HL-60 (cell line): ENCODE data around the gene HCN2.

Experiments
- DNase-seq, 2 experiments: peaks; one replicate each; pipeline ENCODE4 v3.0.0-alpha.2; 2010 to 2020; ENCODE audit warnings: low read depth in 1 of 2, low spot score in 1 of 2
- H3K27ac ChIP-seq: fragments of 250-450 bp; sonication (Bioruptor Pico); replicated peaks from 2 replicates; pipeline ENCODE4 v1.5.1; 2020; ENCODE audit warnings: mild to moderate bottlenecking, moderate library complexity
- H3K27me3 ChIP-seq: fragments of 250-450 bp; sonication (Bioruptor Pico); 2 replicates; pipeline ENCODE4 v1.5.1; 2021; ENCODE audit warnings: mild to moderate bottlenecking, moderate library complexity; ENCODE audit not compliant: insufficient read depth, poor library complexity, severe bottlenecking
- H3K4me3 ChIP-seq: replicated peaks from 2 replicates; pipeline ENCODE4 v1.5.1; 2011; ENCODE audit warnings: mild to moderate bottlenecking, control low read depth, low read length; ENCODE audit not compliant: insufficient read depth
- GABPA ChIP-seq: IDR thresholded peaks from 2 replicates; pipeline ENCODE4 v1.6.1; 2012; ENCODE audit warnings: low read depth
- POLR2AphosphoS5 ChIP-seq: IDR thresholded peaks from 2 replicates; pipeline ENCODE4 v1.6.1; 2012; ENCODE audit warnings: low read depth
- SPI1 ChIP-seq: IDR thresholded peaks from 2 replicates; pipeline ENCODE4 v1.6.1; 2012; ENCODE audit warnings: low read depth, mild to moderate bottlenecking, borderline replicate concordance
- TF ChIP-seq, protein P1 (sequence below): IDR thresholded peaks from 2 replicates; pipeline ENCODE4 v1.6.1; 2012; ENCODE audit warnings: low read depth; ENCODE audit not compliant: insufficient replicate concordance
- TF ChIP-seq, protein P2 (sequence below): IDR thresholded peaks from one replicate; pipeline ENCODE4 v1.5.1; 2011; ENCODE audit warnings: low read length, control low read depth, inconsistent platforms; ENCODE audit not compliant: insufficient read depth

The HCN2 gene

DNA sequence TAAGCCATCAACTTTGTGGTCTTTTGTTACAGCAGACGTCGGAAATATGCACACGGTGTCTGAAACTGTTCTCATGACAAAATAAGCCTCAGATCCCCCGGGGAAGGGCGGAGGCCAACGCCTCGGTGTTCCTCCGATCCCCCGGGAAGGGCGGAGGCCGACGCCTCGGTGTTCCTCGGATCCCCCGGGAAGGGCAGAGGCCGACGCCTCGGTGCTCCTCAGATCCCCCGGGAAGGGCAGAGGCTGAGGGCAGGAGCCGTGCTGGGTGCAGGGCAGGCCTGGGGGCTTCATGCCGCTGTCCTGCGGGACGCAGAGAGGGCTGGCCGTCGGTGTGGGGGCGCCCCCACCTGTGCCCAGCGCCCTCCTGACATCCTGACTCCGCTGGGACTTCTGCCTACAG lies 54.7 kb downstream of the HCN2 start:
- Histone ChIP-seq H3K27ac (no peak overlapping the region), H3K27me3 (no peaks in the 10 kb centered on the region), H3K4me3 (no peak overlapping the region)
- TF ChIP-seq, protein P1, sequence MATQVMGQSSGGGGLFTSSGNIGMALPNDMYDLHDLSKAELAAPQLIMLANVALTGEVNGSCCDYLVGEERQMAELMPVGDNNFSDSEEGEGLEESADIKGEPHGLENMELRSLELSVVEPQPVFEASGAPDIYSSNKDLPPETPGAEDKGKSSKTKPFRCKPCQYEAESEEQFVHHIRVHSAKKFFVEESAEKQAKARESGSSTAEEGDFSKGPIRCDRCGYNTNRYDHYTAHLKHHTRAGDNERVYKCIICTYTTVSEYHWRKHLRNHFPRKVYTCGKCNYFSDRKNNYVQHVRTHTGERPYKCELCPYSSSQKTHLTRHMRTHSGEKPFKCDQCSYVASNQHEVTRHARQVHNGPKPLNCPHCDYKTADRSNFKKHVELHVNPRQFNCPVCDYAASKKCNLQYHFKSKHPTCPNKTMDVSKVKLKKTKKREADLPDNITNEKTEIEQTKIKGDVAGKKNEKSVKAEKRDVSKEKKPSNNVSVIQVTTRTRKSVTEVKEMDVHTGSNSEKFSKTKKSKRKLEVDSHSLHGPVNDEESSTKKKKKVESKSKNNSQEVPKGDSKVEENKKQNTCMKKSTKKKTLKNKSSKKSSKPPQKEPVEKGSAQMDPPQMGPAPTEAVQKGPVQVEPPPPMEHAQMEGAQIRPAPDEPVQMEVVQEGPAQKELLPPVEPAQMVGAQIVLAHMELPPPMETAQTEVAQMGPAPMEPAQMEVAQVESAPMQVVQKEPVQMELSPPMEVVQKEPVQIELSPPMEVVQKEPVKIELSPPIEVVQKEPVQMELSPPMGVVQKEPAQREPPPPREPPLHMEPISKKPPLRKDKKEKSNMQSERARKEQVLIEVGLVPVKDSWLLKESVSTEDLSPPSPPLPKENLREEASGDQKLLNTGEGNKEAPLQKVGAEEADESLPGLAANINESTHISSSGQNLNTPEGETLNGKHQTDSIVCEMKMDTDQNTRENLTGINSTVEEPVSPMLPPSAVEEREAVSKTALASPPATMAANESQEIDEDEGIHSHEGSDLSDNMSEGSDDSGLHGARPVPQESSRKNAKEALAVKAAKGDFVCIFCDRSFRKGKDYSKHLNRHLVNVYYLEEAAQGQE = no peak
- TF ChIP-seq SPI1 (no peak), POLR2AphosphoS5 (no peak)
- TF ChIP-seq, protein P2, sequence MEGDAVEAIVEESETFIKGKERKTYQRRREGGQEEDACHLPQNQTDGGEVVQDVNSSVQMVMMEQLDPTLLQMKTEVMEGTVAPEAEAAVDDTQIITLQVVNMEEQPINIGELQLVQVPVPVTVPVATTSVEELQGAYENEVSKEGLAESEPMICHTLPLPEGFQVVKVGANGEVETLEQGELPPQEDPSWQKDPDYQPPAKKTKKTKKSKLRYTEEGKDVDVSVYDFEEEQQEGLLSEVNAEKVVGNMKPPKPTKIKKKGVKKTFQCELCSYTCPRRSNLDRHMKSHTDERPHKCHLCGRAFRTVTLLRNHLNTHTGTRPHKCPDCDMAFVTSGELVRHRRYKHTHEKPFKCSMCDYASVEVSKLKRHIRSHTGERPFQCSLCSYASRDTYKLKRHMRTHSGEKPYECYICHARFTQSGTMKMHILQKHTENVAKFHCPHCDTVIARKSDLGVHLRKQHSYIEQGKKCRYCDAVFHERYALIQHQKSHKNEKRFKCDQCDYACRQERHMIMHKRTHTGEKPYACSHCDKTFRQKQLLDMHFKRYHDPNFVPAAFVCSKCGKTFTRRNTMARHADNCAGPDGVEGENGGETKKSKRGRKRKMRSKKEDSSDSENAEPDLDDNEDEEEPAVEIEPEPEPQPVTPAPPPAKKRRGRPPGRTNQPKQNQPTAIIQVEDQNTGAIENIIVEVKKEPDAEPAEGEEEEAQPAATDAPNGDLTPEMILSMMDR = no peak
- no peak for DNase-seq

DNA sequence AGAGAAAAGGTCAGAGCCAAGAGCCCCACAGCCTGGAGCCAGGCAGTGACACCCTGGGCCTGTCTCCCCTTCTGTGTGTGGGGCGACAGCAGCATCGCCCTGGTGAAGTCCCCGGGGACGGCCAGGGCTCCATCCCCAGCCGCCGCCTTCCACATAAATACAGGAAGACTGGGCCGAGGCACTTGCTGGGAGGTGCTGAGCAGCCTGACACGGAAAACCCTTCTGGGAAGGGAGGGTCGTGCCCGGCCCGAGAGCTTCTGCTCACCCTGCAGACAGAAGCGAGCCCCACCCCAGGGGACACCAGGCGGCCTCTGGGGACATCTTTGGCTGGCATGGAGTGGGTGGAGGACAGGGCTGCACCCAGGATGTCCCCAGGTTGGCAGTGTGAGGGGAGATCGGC lies 55.1 kb downstream of the HCN2 start:
- DNase-seq = no peak
- Histone ChIP-seq H3K4me3 (no peak overlapping the region), H3K27ac (no peak overlapping the region), H3K27me3 (no peaks in the 10 kb centered on the region)
- TF ChIP-seq, protein P1 = no peak
- no peak for TF ChIP-seq GABPA
- no peak for TF ChIP-seq POLR2AphosphoS5
- TF ChIP-seq SPI1 = no peak
- TF ChIP-seq, protein P2 = no peak

DNA sequence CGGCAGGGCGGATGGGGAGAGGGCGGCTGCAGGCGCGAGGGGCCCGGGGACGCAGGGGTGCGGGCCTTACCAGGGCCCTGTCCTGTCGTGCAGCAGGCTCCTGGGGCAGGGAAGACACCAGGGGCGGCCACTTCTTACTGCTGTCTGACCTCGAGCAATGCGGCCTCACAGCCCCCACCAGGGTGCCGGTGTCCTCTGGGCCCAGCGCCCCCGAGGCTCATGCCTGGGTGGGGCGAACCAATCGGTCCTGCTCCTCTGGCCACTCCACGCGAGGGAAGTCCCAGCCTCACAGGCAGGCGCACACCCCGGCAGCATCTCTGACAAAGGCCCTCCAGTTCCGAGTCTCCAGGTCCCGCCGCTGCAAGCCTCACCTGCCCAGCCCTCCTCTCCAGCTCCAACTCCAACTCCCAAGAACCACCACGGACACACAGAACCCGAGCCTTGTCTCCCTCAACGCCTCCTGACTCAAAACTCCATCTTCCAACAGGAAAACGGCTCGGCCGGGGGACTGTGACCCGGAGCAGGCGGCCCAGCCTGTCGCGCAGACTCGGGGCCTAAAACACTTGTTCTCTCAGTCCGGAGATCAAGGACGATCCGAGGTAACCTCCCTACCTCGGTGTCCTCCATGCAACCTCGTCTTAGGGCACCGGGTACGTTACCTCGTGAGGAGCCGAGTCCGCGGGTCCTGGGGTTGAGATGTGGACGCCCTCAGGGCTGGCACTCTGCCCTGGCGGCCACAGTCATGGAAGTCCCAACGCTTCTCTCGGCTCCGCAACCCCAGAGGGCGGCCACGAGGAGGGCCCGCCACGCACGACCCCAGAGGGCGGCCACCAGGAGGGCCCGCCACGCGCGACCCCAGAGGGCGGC lies 56.5 kb downstream of the HCN2 start:
- Histone ChIP-seq H3K27ac (no peak overlapping the region), H3K4me3 (no peak overlapping the region), H3K27me3 (no peaks in the 10 kb centered on the region)
- DNase-seq = no peak
- TF ChIP-seq, protein P2 = no peak
- TF ChIP-seq, protein P1 = no peak
- no peak for TF ChIP-seq SPI1
- no peak for TF ChIP-seq GABPA
- no peak for TF ChIP-seq POLR2AphosphoS5
